Bone marrow (tissue), 2 donors: ENCODE data around the gene RDH12.
"Not testable (repeated sequence)": the region's sequence is repeated elsewhere in the genome, so short reads cannot be mapped to it uniquely, and the experiment has no call there.

Experiments
- DNase-seq, 2 donors: peaks; one replicate each; lab custom pipeline; 2025; lab: John Stamatoyannopoulos, UW

The RDH12 gene

GRCh38 chr14:67704484-67705089 lies 2.9 kb downstream of the RDH12 start:
- DNase-seq, result peak in 1 of 2 donors; percentile 82

GRCh38 chr14:67705211-67705610 lies 3.5 kb downstream of the RDH12 start:
- no peak for DNase-seq

GRCh38 chr14:67709346-67709745 lies 7.7 kb downstream of the RDH12 start:
- DNase-seq, result not testable (repeated sequence)

GRCh38 chr14:67709796-67710195 lies 8.1 kb downstream of the RDH12 start:
- not testable (repeated sequence) for DNase-seq

GRCh38 chr14:67710209-67710608 lies 8.5 kb downstream of the RDH12 start:
- DNase-seq, result no peak

GRCh38 chr14:67717048-67717447 lies 15.4 kb downstream of the RDH12 start:
- no peak for DNase-seq

- no peak for DNase-seq
Observed at GRCh38 chr14:67718265-67718664, 16.6 kb downstream of the RDH12 start.

- DNase-seq, result not testable (repeated sequence)
Observed at GRCh38 chr14:67719385-67719784, 17.7 kb downstream of the RDH12 start.

- no peak for DNase-seq
Observed at GRCh38 chr14:67719866-67720265, 18.2 kb downstream of the RDH12 start.

- DNase-seq, result no peak
Observed at GRCh38 chr14:67721875-67722274, 20.2 kb downstream of the RDH12 start.

- DNase-seq, result no peak
Observed at GRCh38 chr14:67722293-67722692, 20.6 kb downstream of the RDH12 start.

GRCh38 chr14:67725171-67725570 lies 23.5 kb downstream of the RDH12 start:
- no peak for DNase-seq

- DNase-seq, result no peak
Observed at GRCh38 chr14:67727361-67727760, 25.7 kb downstream of the RDH12 start.

- DNase-seq, result no peak
Observed at GRCh38 chr14:67728258-67728657, 26.6 kb downstream of the RDH12 start.

- DNase-seq, result no peak
Observed at GRCh38 chr14:67729072-67729885, 27.6 kb downstream of the RDH12 start.

- no peak for DNase-seq
Observed at GRCh38 chr14:67733616-67734015, 31.9 kb downstream of the RDH12 start.

GRCh38 chr14:67734675-67735074 lies 33.0 kb downstream of the RDH12 start:
- DNase-seq, result no peak

- DNase-seq, result no peak
Observed at GRCh38 chr14:67735336-67736147, 33.9 kb downstream of the RDH12 start.

- DNase-seq, result no peak
Observed at GRCh38 chr14:67736771-67737170, 35.1 kb downstream of the RDH12 start.

GRCh38 chr14:67738740-67739504 lies 37.2 kb downstream of the RDH12 start:
- no peak for DNase-seq

GRCh38 chr14:67744046-67744445 lies 42.4 kb downstream of the RDH12 start:
- no peak for DNase-seq

- DNase-seq, result no peak
Observed at GRCh38 chr14:67746927-67747326, 45.2 kb downstream of the RDH12 start.
